Gastroesophageal sphincter (tissue), 3 donors: ENCODE measurements around the gene YTHDF1.

Experiments used
- CTCF ChIP-seq, 4 experiments: fragments of 200-600 bp in 2 of 4; fragments of 450-650 bp in 2 of 4; sonication (generic) in 1 of 4; IDR thresholded peaks; one replicate each; pipeline ENCODE4 v1.5.1; 2017 to 2019; ENCODE audit warnings: antibody characterized with exemption in 4 of 4, mild to moderate bottlenecking in 2 of 4, moderate library complexity in 2 of 4
- EP300 ChIP-seq: sonication (generic); formaldehyde crosslinking; IDR thresholded peaks from one replicate; pipeline ENCODE4 v1.6.1; 2017; ENCODE audit warnings: antibody characterized with exemption, mild to moderate bottlenecking
- POLR2A ChIP-seq, 2 donors: fragments of 450-650 bp; IDR thresholded peaks; one replicate each; pipeline ENCODE4 v1.6.1; 2017; ENCODE audit warnings: antibody characterized with exemption in 2 of 2, mild to moderate bottlenecking in 2 of 2, moderate library complexity in 1 of 2
- POLR2AphosphoS5 ChIP-seq: sonication (generic); formaldehyde crosslinking; IDR thresholded peaks from one replicate; pipeline ENCODE4 v1.6.1; 2017; ENCODE audit warnings: antibody characterized with exemption

GRCh38 chr20:63230800-63231268 lies 14.9 kb upstream of the YTHDF1 start:
- TF ChIP-seq CTCF (IDR thresholded peaks at IDR 0.05) (peak in 3 of 4 experiments; percentile 55 to 71 (median 64)), POLR2A (IDR thresholded peaks at IDR 0.05) (no peak), POLR2AphosphoS5 (no peak), EP300 (no peak)
